ENCODE measurements around the gene MEGF9. TPM values are rescaled to one million over a fixed set of nuclear protein-coding genes. Genes with fewer than 3 reads are reported as not detected.

MEGF9 gene
- polyA plus RNA-seq, 1 of the 3 experiments (the other 2 are of a cell fraction): 1.8 TPM

DNA sequence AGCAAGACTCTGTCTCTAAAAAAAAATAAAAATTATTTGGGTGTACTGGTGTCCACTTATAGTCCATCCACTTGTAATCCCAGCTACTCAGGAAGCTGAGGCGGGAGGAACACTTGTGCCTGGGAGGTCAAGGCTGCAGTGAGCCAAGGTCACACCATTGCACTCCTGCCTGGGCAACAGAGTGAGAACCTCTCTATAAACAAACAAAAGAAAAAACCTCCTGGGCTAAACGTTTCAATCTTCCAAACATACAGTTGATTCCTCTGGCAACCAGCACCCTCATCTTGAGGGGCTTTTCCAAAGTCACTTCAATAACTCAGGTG is 120.4 kb downstream of the MEGF9 start:
- no peaks in the 10 kb centered on the region for H3K9me2 ChIP-seq
- WGBS (ENCODE audit: low lambda C conversion rate): 59% methylated on average over 2 of the region's 2 CpGs
- no peaks in the 10 kb centered on the region for H3F3A ChIP-seq (replicated peaks; ENCODE audit: insufficient read depth)
- no peaks in the 10 kb centered on the region for H3K9me3 ChIP-seq
- H3K79me2 ChIP-seq (ENCODE audit: insufficient read depth): no peaks in the 10 kb centered on the region
- ChIA-PET CTCF (interaction anchor here (1.9 kb wide), 1 partner anchor 26 kb away, joined by 4 read pairs; no protein-coding TSS in a partner anchor), POLR2A (no interaction called here)
- no peak overlapping the region for H2AFZ ChIP-seq (ENCODE audit: low read depth)
- no peaks in the 10 kb centered on the region for H4K20me1 ChIP-seq (ENCODE audit: insufficient read depth)
- no peaks in the 10 kb centered on the region for H3K36me3 ChIP-seq (replicated peaks in 1 of 2; ENCODE audit: control insufficient read depth in 1 of 2, insufficient read depth in 2 of 2, low read length in 1 of 2)
- DNase-seq: no peak
- H3K9ac ChIP-seq: no peak overlapping the region
- no peak for TF ChIP-seq MXI1 (IDR thresholded peaks at IDR 0.05; ENCODE audit: low read depth, low read length)
- no peak for TF ChIP-seq GATA2 (CRISPR knock-in tag; IDR thresholded peaks at IDR 0.05)
- H3K4me1 ChIP-seq (ENCODE audit: control insufficient read depth in 1 of 2, insufficient read depth in 2 of 2, low read depth in 1 of 2, low read length in 1 of 2): no peaks in the 10 kb centered on the region
- H3K4me2 ChIP-seq: no peak overlapping the region
- H3K27me3 ChIP-seq (ENCODE audit: insufficient read depth): no peaks in the 10 kb centered on the region
- no peak overlapping the region for H3K27ac ChIP-seq (ENCODE audit: low read depth in 2 of 2, low read length in 1 of 2)
- no peak overlapping the region for H3K4me3 ChIP-seq (ENCODE audit: low read depth in 2 of 2, low read length in 1 of 2)

DNA sequence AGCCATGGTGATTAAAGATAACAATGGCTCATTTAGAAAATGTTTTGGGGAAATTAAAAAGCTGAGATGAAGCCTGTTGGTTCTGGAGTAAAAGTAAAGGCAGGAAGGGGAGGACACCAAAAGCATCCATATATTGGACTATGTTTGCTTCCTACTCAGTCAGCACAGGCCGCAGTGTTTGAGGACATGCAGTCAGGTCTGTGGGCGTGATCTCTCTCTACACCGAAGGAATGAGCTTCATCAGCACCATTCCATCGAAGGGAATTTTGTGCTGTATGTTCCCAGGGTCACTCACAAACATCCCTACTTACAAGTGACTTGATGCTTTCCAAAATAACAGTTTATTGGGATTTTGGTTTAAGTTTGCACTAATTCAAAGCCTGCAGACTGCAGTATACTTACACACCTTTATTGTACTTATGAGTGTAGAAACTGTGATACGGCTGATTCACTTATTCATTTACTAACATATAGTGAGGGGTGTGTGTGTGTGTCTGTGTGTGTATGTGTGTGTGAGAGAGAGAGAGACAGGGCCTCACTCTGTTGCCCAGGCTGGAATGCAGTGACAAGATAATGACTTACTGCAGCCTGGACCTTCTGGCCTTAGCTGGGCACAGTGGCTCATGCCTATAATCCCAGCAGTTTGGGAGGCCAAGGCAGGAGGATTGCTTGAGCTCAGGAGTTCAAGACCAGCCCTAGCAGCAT is 120.9 kb downstream of the MEGF9 start:
- no peak overlapping the region for H2AFZ ChIP-seq (ENCODE audit: low read depth)
- no peak for DNase-seq
- ChIA-PET POLR2A (no interaction called here), CTCF (interaction anchor here (1.9 kb wide), 1 partner anchor 27 kb away, joined by 4 read pairs; no protein-coding TSS in a partner anchor)
- 91% methylated on average over 5 of the region's 5 CpGs for WGBS (ENCODE audit: low lambda C conversion rate)
- H3K27ac ChIP-seq (ENCODE audit: low read depth in 2 of 2, low read length in 1 of 2): no peak overlapping the region
- no peak overlapping the region for H3K4me2 ChIP-seq
- no peaks in the 10 kb centered on the region for H3K79me2 ChIP-seq (ENCODE audit: insufficient read depth)
- no peaks in the 10 kb centered on the region for H3K9me2 ChIP-seq
- no peak overlapping the region for H3K9ac ChIP-seq
- H3K27me3 ChIP-seq (ENCODE audit: insufficient read depth): no peaks in the 10 kb centered on the region
- H3K4me1 ChIP-seq (ENCODE audit: control insufficient read depth in 1 of 2, insufficient read depth in 2 of 2, low read depth in 1 of 2, low read length in 1 of 2): no peaks in the 10 kb centered on the region
- TF ChIP-seq TCF12 (IDR thresholded peaks at IDR 0.05) (no peak), POLR2AphosphoS5 (IDR thresholded peaks at IDR 0.05; ENCODE audit: low read depth, low read length) (no peak), RXRA (IDR thresholded peaks at IDR 0.05; ENCODE audit: borderline replicate concordance, low read depth) (no peak), FOSL2 (IDR thresholded peaks at IDR 0.05; ENCODE audit: borderline replicate concordance, low read depth) (no peak), FOXM1 (IDR thresholded peaks at IDR 0.05; ENCODE audit: low read depth) (no peak)
- TF ChIP-seq, protein P1, sequence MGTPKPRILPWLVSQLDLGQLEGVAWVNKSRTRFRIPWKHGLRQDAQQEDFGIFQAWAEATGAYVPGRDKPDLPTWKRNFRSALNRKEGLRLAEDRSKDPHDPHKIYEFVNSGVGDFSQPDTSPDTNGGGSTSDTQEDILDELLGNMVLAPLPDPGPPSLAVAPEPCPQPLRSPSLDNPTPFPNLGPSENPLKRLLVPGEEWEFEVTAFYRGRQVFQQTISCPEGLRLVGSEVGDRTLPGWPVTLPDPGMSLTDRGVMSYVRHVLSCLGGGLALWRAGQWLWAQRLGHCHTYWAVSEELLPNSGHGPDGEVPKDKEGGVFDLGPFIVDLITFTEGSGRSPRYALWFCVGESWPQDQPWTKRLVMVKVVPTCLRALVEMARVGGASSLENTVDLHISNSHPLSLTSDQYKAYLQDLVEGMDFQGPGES (IDR thresholded peaks at IDR 0.05; ENCODE audit: low read depth, low read length): no peak
- TF ChIP-seq, protein P2, sequence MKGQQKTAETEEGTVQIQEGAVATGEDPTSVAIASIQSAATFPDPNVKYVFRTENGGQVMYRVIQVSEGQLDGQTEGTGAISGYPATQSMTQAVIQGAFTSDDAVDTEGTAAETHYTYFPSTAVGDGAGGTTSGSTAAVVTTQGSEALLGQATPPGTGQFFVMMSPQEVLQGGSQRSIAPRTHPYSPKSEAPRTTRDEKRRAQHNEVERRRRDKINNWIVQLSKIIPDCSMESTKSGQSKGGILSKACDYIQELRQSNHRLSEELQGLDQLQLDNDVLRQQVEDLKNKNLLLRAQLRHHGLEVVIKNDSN (IDR thresholded peaks at IDR 0.05; ENCODE audit: borderline replicate concordance, low read depth): no peak
- TF ChIP-seq, protein P3, sequence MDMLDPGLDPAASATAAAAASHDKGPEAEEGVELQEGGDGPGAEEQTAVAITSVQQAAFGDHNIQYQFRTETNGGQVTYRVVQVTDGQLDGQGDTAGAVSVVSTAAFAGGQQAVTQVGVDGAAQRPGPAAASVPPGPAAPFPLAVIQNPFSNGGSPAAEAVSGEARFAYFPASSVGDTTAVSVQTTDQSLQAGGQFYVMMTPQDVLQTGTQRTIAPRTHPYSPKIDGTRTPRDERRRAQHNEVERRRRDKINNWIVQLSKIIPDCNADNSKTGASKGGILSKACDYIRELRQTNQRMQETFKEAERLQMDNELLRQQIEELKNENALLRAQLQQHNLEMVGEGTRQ (IDR thresholded peaks at IDR 0.05; ENCODE audit: borderline replicate concordance, low read depth, low read length): no peak
- TF ChIP-seq, protein P4, sequence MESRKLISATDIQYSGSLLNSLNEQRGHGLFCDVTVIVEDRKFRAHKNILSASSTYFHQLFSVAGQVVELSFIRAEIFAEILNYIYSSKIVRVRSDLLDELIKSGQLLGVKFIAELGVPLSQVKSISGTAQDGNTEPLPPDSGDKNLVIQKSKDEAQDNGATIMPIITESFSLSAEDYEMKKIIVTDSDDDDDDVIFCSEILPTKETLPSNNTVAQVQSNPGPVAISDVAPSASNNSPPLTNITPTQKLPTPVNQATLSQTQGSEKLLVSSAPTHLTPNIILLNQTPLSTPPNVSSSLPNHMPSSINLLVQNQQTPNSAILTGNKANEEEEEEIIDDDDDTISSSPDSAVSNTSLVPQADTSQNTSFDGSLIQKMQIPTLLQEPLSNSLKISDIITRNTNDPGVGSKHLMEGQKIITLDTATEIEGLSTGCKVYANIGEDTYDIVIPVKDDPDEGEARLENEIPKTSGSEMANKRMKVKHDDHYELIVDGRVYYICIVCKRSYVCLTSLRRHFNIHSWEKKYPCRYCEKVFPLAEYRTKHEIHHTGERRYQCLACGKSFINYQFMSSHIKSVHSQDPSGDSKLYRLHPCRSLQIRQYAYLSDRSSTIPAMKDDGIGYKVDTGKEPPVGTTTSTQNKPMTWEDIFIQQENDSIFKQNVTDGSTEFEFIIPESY (IDR thresholded peaks at IDR 0.05; ENCODE audit: borderline replicate concordance, low read depth): no peak
- TF ChIP-seq, protein P5, sequence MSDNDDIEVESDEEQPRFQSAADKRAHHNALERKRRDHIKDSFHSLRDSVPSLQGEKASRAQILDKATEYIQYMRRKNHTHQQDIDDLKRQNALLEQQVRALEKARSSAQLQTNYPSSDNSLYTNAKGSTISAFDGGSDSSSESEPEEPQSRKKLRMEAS (IDR thresholded peaks at IDR 0.05; ENCODE audit: low read depth): no peak
- no peaks in the 10 kb centered on the region for H3K9me3 ChIP-seq
- H4K20me1 ChIP-seq (ENCODE audit: insufficient read depth): no peaks in the 10 kb centered on the region
- H3K36me3 ChIP-seq (replicated peaks in 1 of 2; ENCODE audit: control insufficient read depth in 1 of 2, insufficient read depth in 2 of 2, low read length in 1 of 2): no peaks in the 10 kb centered on the region
- H3F3A ChIP-seq (replicated peaks; ENCODE audit: insufficient read depth): no peaks in the 10 kb centered on the region
- H3K4me3 ChIP-seq (ENCODE audit: low read depth in 2 of 2, low read length in 1 of 2): no peak overlapping the region

All from SK-N-SH (cell line).